Left lung (tissue), 10 donors: ENCODE measurements around the gene ZNF273. TPM values are rescaled to one million over a fixed set of nuclear protein-coding genes. Genes with fewer than 3 reads are reported as not detected.
A peak's percentile ranks its signal among the peaks of the same experiment; 100 is the strongest.

Source experiments
- ATAC-seq: fragments of 200-7000 bp; cut with Tn5 transposase; one replicate; pipeline ENCODE4 v1.9.1; 2020; ENCODE audit warnings: moderate library complexity
- DNase-seq, 4 donors: peaks; one replicate each; pipeline ENCODE4 v3.0.0-alpha.2; 2013 to 2020
- H3K27ac ChIP-seq, 2 donors: fragments of 200-600 bp; sonication (generic) in 1 of 2; one replicate each; pipeline versions ENCODE4 v1.5.0 to v1.8.0; 2020 to 2021
- H3K27me3 ChIP-seq, 2 donors: fragments of 200-600 bp; sonication (generic) in 1 of 2; one replicate each; pipeline versions ENCODE4 v1.5.0 to v1.8.0; 2020 to 2021
- H3K36me3 ChIP-seq, 2 donors: fragments of 200-600 bp; sonication (generic) in 1 of 2; one replicate each; pipeline versions ENCODE4 v1.5.0 to v1.8.0; 2020 to 2021
- H3K4me1 ChIP-seq, 2 donors: fragments of 200-600 bp; one replicate each; pipeline ENCODE4 v1.8.0; 2021
- H3K4me3 ChIP-seq, 2 donors: fragments of 200-600 bp; sonication (generic) in 1 of 2; one replicate each; pipeline versions ENCODE4 v1.5.0 to v1.8.0; 2020 to 2021; ENCODE audit warnings: mild to moderate bottlenecking in 1 of 2
- H3K9me3 ChIP-seq, 2 donors: fragments of 200-600 bp; sonication (generic) in 1 of 2; one replicate each; pipeline versions ENCODE4 v1.5.0 to v1.8.0; 2020 to 2021
- CTCF ChIP-seq, 2 donors: fragments of 200-600 bp; sonication (generic) in 1 of 2; IDR thresholded peaks; one replicate each; pipeline versions ENCODE4 v1.5.0 to v1.8.0; 2021; ENCODE audit warnings: antibody characterized with exemption in 2 of 2
- intact Hi-C, 2 donors: fragments of 100-400 bp; cut with DNase I; formaldehyde crosslinking; loops; one replicate each; pipeline versions ENCODE4 v1.11.2 to v1.14.2; 2022
- polyA plus RNA-seq, 6 donors: library from polyadenylated mRNA; unstranded; fragments of 120-200 nt; gene quantifications; one replicate each; pipeline ENCODE4 v1.2.1, GENCODE V29; 2013; ENCODE audit not compliant: insufficient read length in 6 of 6
- total RNA-seq, 2 donors: library from RNA; stranded (reverse); fragmentation: NEBNext Ultra II Directional; extraction: Animal tissue kit (Norgen Biotek cat#: 25700); gene quantifications; one replicate each; pipeline ENCODE4 v1.2.1, GENCODE V29; 2021
- donor health status: DM: no; HTN: yes; CAD: no.
- donor health status: DM: no; HTN: no; CAD: no.

ZNF273 gene
- total and polyA plus RNA-seq, 8 donors: 5.0 to 16.7 (median 13.3) TPM

GRCh38 chr7:64876792-64877713, 26.0 kb upstream of the ZNF273 start:
- no peak overlapping the region for H3K4me3 ChIP-seq
- H3K36me3 ChIP-seq: no peaks in the 10 kb centered on the region
- peaks cover 0 to 41% of the 10 kb centered on the region in 2 donors for H3K9me3 ChIP-seq
- H3K27me3 ChIP-seq: peaks cover 0 to 44% of the 10 kb centered on the region in 2 donors
- H3K27ac ChIP-seq: no peak overlapping the region
- DNase-seq (peak in 3 of 4 donors; percentile 54 to 88 (median 62)), ATAC-seq (peak; percentile 81)
- intact Hi-C loops: no loop called here
- TF ChIP-seq CTCF (IDR thresholded peaks at IDR 0.05): no peak
- no peaks in the 10 kb centered on the region for H3K4me1 ChIP-seq

- TF ChIP-seq CTCF (IDR thresholded peaks at IDR 0.05): no peak
- intact Hi-C loops: no loop called here
- Histone ChIP-seq H3K4me1 (peaks cover 0 to 4% of the 10 kb centered on the region in 2 donors), H3K27ac (no peak overlapping the region), H3K9me3 (peaks cover 0 to 36% of the 10 kb centered on the region in 2 donors), H3K36me3 (no peaks in the 10 kb centered on the region), H3K27me3 (peaks cover 3 to 53% of the 10 kb centered on the region in 2 donors), H3K4me3 (no peak overlapping the region)
- ATAC-seq: no peak
- DNase-seq: no peak
Observed at GRCh38 chr7:64877714-64878610, 25.1 kb upstream of the ZNF273 start.

GRCh38 chr7:64878684-64879083, 24.4 kb upstream of the ZNF273 start:
- H3K4me3 ChIP-seq: no peak overlapping the region
- no peaks in the 10 kb centered on the region for H3K36me3 ChIP-seq
- peaks cover 3 to 60% of the 10 kb centered on the region in 2 donors for H3K27me3 ChIP-seq
- no peak overlapping the region for H3K27ac ChIP-seq
- H3K9me3 ChIP-seq: peaks cover 0 to 33% of the 10 kb centered on the region in 2 donors
- intact Hi-C loops: no loop called here
- DNase-seq: no peak
- no peak for TF ChIP-seq CTCF (IDR thresholded peaks at IDR 0.05)
- ATAC-seq: no peak
- peaks cover 0 to 4% of the 10 kb centered on the region in 2 donors for H3K4me1 ChIP-seq

GRCh38 chr7:64879086-64879730, 23.9 kb upstream of the ZNF273 start:
- no peak for TF ChIP-seq CTCF (IDR thresholded peaks at IDR 0.05)
- Histone ChIP-seq H3K36me3 (no peaks in the 10 kb centered on the region), H3K27ac (no peak overlapping the region), H3K4me1 (peaks cover 0 to 4% of the 10 kb centered on the region in 2 donors), H3K9me3 (peaks cover 0 to 33% of the 10 kb centered on the region in 2 donors), H3K4me3 (no peak overlapping the region), H3K27me3 (peaks cover 3 to 65% of the 10 kb centered on the region in 2 donors)
- intact Hi-C loops: no loop called here
- DNase-seq (no peak), ATAC-seq (no peak)
